ENCODE results near the gene CHADL.
"Not testable (repeated sequence)": the region's sequence is repeated elsewhere in the genome, so short reads cannot be mapped to it uniquely, and the experiment has no call there.

Gene CHADL

GRCh38 chr22:41184679-41185078, 56.1 kb downstream of the CHADL start:
- ChIA-PET POLR2A (interaction anchor here (0.9 to 1.2 kb wide), 2 partner anchors 13 to 42 kb away, joined by 3 read pairs; no protein-coding TSS in a partner anchor), CTCF (interaction anchor here (0.6 kb wide), 2 partner anchors 262 to 392 kb away, joined by 3 to 4 read pairs; no protein-coding TSS in a partner anchor)
- 0 out of 2 replicates have a peak overlapping the region, but pooled peaks have one; percentile 16 for H3K27ac ChIP-seq (ENCODE audit: extremely low read depth, low read depth, low read length)

GRCh38 chr22:41181349-41182241, 59.1 kb downstream of the CHADL start:
- peaks cover 6% of the 10 kb centered on the region; the same call in 1 of the 2 replicates for H3K4me1 ChIP-seq (ENCODE audit: control insufficient read depth, insufficient read depth, low read length)
- H3K27ac ChIP-seq (ENCODE audit: extremely low read depth, low read depth, low read length), result no peak overlapping the region
- no peak overlapping the region for H3K4me3 ChIP-seq (ENCODE audit: low read depth, low read length)
- TF ChIP-seq ZNF76 (tag by site-specific recombination; IDR thresholded peaks at IDR 0.05; ENCODE audit: borderline replicate concordance, low read depth) (no peak), ZBTB20 (tag by site-specific recombination; IDR thresholded peaks at IDR 0.05) (peak; percentile 18; the same call in 1 of the 2 replicates), IKZF3 (tag by site-specific recombination; IDR thresholded peaks at IDR 0.05) (peak; percentile 9; the same call in 1 of the 2 replicates)
- H3K36me3 ChIP-seq (ENCODE audit: control insufficient read depth in 2 of 2, insufficient read depth in 1 of 2, low read length in 2 of 2), result peaks cover 37% of the 10 kb centered on the region in 2 experiments
- ChIA-PET POLR2A (interaction anchor here (0.5 to 1.1 kb wide), 5 partner anchors 10 to 417 kb away, joined by 3 to 7 read pairs (median 5); no protein-coding TSS in a partner anchor), CTCF (interaction anchor here (0.6 to 1.3 kb wide), 3 partner anchors 15 to 193 kb away, joined by 3 to 5 read pairs (median 3); no protein-coding TSS in a partner anchor)
- no peaks in the 10 kb centered on the region for H3K9me3 ChIP-seq (ENCODE audit: control insufficient read depth, insufficient read depth, low read depth, low read length)

More at GRCh38 chr22:41184679-41185078, 56.1 kb downstream of the CHADL start:
- Histone ChIP-seq H3K4me1 (ENCODE audit: control insufficient read depth, insufficient read depth, low read length) (peaks cover 6% of the 10 kb centered on the region; the same call in 1 of the 2 replicates), H3K9me3 (ENCODE audit: control insufficient read depth, insufficient read depth, low read depth, low read length) (no peaks in the 10 kb centered on the region), H3K4me3 (ENCODE audit: low read depth, low read length) (no peak overlapping the region), H3K36me3 (ENCODE audit: control insufficient read depth in 2 of 2, insufficient read depth in 1 of 2, low read length in 2 of 2) (peaks cover 10% of the 10 kb centered on the region in 2 experiments; a peak in 2 of 3 replicates)
- TF ChIP-seq ZNF580 (tag by site-specific recombination; IDR thresholded peaks at IDR 0.05) (no peak), GLI4 (tag by site-specific recombination; IDR thresholded peaks at IDR 0.05) (no peak), KLF1 (tag by site-specific recombination; IDR thresholded peaks at IDR 0.05) (no peak), ZNF843 (tag by site-specific recombination; IDR thresholded peaks at IDR 0.05) (no peak), OSR2 (tag by site-specific recombination; IDR thresholded peaks at IDR 0.05) (peak; percentile 47; the same call in 1 of the 2 replicates), ZFP69B (tag by site-specific recombination; IDR thresholded peaks at IDR 0.05) (no peak), ZNF148 (tag by site-specific recombination; IDR thresholded peaks at IDR 0.05; ENCODE audit: borderline replicate concordance) (no peak)

GRCh38 chr22:41180926-41181325, 59.8 kb downstream of the CHADL start:
- Histone ChIP-seq H3K9me3 (ENCODE audit: control insufficient read depth, insufficient read depth, low read depth, low read length) (no peaks in the 10 kb centered on the region), H3K4me3 (ENCODE audit: low read depth, low read length) (no peak overlapping the region), H3K4me1 (ENCODE audit: control insufficient read depth, insufficient read depth, low read length) (peaks cover 6% of the 10 kb centered on the region; the same call in 1 of the 2 replicates), H3K27ac (ENCODE audit: extremely low read depth, low read depth, low read length) (no peak overlapping the region), H3K36me3 (ENCODE audit: control insufficient read depth in 2 of 2, insufficient read depth in 1 of 2, low read length in 2 of 2) (peaks cover 44% of the 10 kb centered on the region in 2 experiments)
- TF ChIP-seq ZNF626 (tag by site-specific recombination; IDR thresholded peaks at IDR 0.05) (no peak), SCRT2 (tag by site-specific recombination; IDR thresholded peaks at IDR 0.05) (peak; percentile 49; the same call in 1 of the 2 replicates)
- POLR2A ChIA-PET, result no interaction called here
- CTCF ChIA-PET, result interaction anchor here (1.3 kb wide), 1 partner anchor 16 kb away, joined by 5 read pairs; no protein-coding TSS in a partner anchor

GRCh38 chr22:41180362-41180761, 60.4 kb downstream of the CHADL start:
- H3K36me3 ChIP-seq (ENCODE audit: control insufficient read depth in 2 of 2, insufficient read depth in 1 of 2, low read length in 2 of 2), result peaks cover 47 to 50% of the 10 kb centered on the region in 2 experiments
- H3K27ac ChIP-seq (ENCODE audit: extremely low read depth, low read depth, low read length); H3K4me3 ChIP-seq (ENCODE audit: low read depth, low read length); H3K4me1 ChIP-seq (ENCODE audit: control insufficient read depth, insufficient read depth, low read length); POLR2A ChIA-PET; H3K9me3 ChIP-seq (ENCODE audit: control insufficient read depth, insufficient read depth, low read depth, low read length): not testable (repeated sequence)
- TF ChIP-seq ATF2 (tag by site-specific recombination; IDR thresholded peaks at IDR 0.05; ENCODE audit: low read depth), result peak; percentile 51; the same call in 1 of the 2 replicates
- CTCF ChIA-PET, result interaction anchor here (1.3 kb wide), 1 partner anchor 16 kb away, joined by 5 read pairs; no protein-coding TSS in a partner anchor

All from HEK293 (cell line).